ENCODE results near the gene SLC2A10.

- TF ChIP-seq, protein P1, sequence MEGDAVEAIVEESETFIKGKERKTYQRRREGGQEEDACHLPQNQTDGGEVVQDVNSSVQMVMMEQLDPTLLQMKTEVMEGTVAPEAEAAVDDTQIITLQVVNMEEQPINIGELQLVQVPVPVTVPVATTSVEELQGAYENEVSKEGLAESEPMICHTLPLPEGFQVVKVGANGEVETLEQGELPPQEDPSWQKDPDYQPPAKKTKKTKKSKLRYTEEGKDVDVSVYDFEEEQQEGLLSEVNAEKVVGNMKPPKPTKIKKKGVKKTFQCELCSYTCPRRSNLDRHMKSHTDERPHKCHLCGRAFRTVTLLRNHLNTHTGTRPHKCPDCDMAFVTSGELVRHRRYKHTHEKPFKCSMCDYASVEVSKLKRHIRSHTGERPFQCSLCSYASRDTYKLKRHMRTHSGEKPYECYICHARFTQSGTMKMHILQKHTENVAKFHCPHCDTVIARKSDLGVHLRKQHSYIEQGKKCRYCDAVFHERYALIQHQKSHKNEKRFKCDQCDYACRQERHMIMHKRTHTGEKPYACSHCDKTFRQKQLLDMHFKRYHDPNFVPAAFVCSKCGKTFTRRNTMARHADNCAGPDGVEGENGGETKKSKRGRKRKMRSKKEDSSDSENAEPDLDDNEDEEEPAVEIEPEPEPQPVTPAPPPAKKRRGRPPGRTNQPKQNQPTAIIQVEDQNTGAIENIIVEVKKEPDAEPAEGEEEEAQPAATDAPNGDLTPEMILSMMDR (IDR thresholded peaks at IDR 0.05; ENCODE audit: insufficient read depth, low read length, poor library complexity, severe bottlenecking) = no peak
- no peak for TF ChIP-seq EZH2phosphoT487 (conservative IDR thresholded peaks at IDR 0.05; ENCODE audit: low read length)
Observed at GRCh38 chr20:46708172-46708860, 1.1 kb upstream of the SLC2A10 start.
